Left lung (tissue), 10 donors: ENCODE measurements around the gene FHIT. TPM values are rescaled to one million over a fixed set of nuclear protein-coding genes. Genes with fewer than 3 reads are reported as not detected.

ENCODE experiments used
- ATAC-seq: fragments of 200-7000 bp; cut with Tn5 transposase; one replicate; pipeline ENCODE4 v1.9.1; 2020; ENCODE audit warnings: moderate library complexity
- DNase-seq, 4 donors: peaks; one replicate each; pipeline ENCODE4 v3.0.0-alpha.2; 2013 to 2020
- H3K27ac ChIP-seq, 2 donors: fragments of 200-600 bp; sonication (generic) in 1 of 2; one replicate each; pipeline versions ENCODE4 v1.5.0 to v1.8.0; 2020 to 2021
- H3K27me3 ChIP-seq, 2 donors: fragments of 200-600 bp; sonication (generic) in 1 of 2; one replicate each; pipeline versions ENCODE4 v1.5.0 to v1.8.0; 2020 to 2021
- H3K36me3 ChIP-seq, 2 donors: fragments of 200-600 bp; sonication (generic) in 1 of 2; one replicate each; pipeline versions ENCODE4 v1.5.0 to v1.8.0; 2020 to 2021
- H3K4me1 ChIP-seq, 2 donors: fragments of 200-600 bp; one replicate each; pipeline ENCODE4 v1.8.0; 2021
- H3K4me3 ChIP-seq, 2 donors: fragments of 200-600 bp; sonication (generic) in 1 of 2; one replicate each; pipeline versions ENCODE4 v1.5.0 to v1.8.0; 2020 to 2021; ENCODE audit warnings: mild to moderate bottlenecking in 1 of 2
- H3K9me3 ChIP-seq, 2 donors: fragments of 200-600 bp; sonication (generic) in 1 of 2; one replicate each; pipeline versions ENCODE4 v1.5.0 to v1.8.0; 2020 to 2021
- intact Hi-C, 2 donors: fragments of 100-400 bp; cut with DNase I; formaldehyde crosslinking; loops; one replicate each; pipeline versions ENCODE4 v1.11.2 to v1.14.2; 2022
- polyA plus RNA-seq, 6 donors: library from polyadenylated mRNA; unstranded; fragments of 120-200 nt; gene quantifications; one replicate each; pipeline ENCODE4 v1.2.1, GENCODE V29; 2013; ENCODE audit not compliant: insufficient read length in 6 of 6
- total RNA-seq, 2 donors: library from RNA; stranded (reverse); fragmentation: NEBNext Ultra II Directional; extraction: Animal tissue kit (Norgen Biotek cat#: 25700); gene quantifications; one replicate each; pipeline ENCODE4 v1.2.1, GENCODE V29; 2021
- TF ChIP-seq, protein P1 (sequence below), 2 donors: fragments of 200-600 bp; sonication (generic) in 1 of 2; IDR thresholded peaks; one replicate each; pipeline versions ENCODE4 v1.5.0 to v1.8.0; 2021; ENCODE audit warnings: antibody characterized with exemption in 2 of 2
- donor health status: DM: no; HTN: yes; CAD: no.
- donor health status: DM: no; HTN: no; CAD: no.

FHIT gene
- total and polyA plus RNA-seq, 8 donors = 8.5 to 16.3 (median 9.7) TPM

DNA sequence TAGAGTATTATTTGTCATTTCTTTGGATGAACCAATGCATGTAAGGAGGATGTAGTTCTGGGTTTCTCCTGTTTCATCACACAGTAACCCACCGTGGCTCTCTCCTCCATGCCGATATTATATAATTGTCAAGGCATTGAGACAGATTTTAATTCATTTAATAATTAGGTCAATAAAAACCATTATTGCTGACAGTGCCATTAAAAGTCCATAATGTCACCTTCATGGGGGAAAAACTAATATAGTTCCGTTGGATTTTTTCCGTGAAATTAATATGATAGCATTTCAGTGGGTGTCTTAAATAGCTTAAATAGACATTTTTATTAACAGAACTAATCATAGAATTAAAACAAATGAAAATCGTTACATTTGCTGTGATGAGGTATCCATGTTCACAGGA is 1453.7 kb downstream of the FHIT start:
- ATAC-seq (no peak), DNase-seq (no peak)
- intact Hi-C loops = no loop called here
- H3K27ac ChIP-seq = no peak overlapping the region
- TF ChIP-seq, protein P1, sequence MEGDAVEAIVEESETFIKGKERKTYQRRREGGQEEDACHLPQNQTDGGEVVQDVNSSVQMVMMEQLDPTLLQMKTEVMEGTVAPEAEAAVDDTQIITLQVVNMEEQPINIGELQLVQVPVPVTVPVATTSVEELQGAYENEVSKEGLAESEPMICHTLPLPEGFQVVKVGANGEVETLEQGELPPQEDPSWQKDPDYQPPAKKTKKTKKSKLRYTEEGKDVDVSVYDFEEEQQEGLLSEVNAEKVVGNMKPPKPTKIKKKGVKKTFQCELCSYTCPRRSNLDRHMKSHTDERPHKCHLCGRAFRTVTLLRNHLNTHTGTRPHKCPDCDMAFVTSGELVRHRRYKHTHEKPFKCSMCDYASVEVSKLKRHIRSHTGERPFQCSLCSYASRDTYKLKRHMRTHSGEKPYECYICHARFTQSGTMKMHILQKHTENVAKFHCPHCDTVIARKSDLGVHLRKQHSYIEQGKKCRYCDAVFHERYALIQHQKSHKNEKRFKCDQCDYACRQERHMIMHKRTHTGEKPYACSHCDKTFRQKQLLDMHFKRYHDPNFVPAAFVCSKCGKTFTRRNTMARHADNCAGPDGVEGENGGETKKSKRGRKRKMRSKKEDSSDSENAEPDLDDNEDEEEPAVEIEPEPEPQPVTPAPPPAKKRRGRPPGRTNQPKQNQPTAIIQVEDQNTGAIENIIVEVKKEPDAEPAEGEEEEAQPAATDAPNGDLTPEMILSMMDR (IDR thresholded peaks at IDR 0.05) = no peak
- H3K4me3 ChIP-seq = no peak overlapping the region
- no peaks in the 10 kb centered on the region for H3K27me3 ChIP-seq
- H3K4me1 ChIP-seq = no peaks in the 10 kb centered on the region
- H3K9me3 ChIP-seq = no peaks in the 10 kb centered on the region
- no peaks in the 10 kb centered on the region for H3K36me3 ChIP-seq

DNA sequence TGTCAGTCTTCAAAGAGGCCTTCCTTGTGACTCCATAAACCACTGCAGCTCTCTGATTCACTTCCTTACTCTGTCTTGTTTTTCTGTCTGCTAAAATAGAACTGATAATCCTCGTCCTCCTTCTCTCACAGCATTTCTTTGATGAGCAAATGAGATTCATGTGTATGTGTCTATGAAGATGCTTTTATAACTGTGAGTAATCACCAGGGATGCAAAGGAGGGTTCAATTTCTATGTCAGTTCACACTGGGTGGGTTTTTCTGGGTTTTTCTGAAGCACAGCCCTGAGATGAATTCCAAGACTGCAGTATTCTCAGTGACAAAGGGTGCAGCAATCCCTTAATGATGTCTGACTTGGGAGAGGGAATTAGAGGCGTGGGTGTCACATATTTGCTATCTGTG is 1454.8 kb downstream of the FHIT start:
- Histone ChIP-seq H3K9me3 (no peaks in the 10 kb centered on the region), H3K27ac (no peak overlapping the region), H3K4me1 (no peaks in the 10 kb centered on the region), H3K4me3 (no peak overlapping the region), H3K27me3 (no peaks in the 10 kb centered on the region), H3K36me3 (no peaks in the 10 kb centered on the region)
- DNase-seq = no peak
- TF ChIP-seq, protein P1 (IDR thresholded peaks at IDR 0.05) = no peak
- no peak for ATAC-seq
- intact Hi-C loops = no loop called here

DNA sequence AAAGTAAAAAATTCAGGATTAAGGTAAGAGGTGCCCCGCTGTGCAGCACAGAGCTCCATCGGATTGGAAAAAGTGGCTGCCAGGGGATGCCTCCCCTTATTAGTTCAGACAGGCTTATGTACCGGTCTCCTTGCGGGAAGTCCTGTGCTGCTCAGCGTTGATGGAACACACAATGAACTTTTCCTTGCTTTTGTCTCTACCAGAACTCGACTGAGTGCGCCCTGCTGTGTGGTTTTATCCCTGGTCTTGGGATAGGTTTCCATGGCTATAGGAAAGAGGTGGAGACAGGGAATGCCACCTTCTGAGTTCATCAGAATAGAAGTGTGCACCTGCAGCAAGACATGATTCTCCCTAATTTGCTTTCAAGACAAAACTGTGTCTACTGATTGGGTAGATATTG is 1455.5 kb downstream of the FHIT start:
- Histone ChIP-seq H3K27me3 (no peaks in the 10 kb centered on the region), H3K9me3 (no peaks in the 10 kb centered on the region), H3K4me1 (no peaks in the 10 kb centered on the region), H3K4me3 (no peak overlapping the region), H3K36me3 (no peaks in the 10 kb centered on the region), H3K27ac (no peak overlapping the region)
- intact Hi-C loops = no loop called here
- TF ChIP-seq, protein P1 (IDR thresholded peaks at IDR 0.05) = no peak
- DNase-seq (no peak), ATAC-seq (no peak)

DNA sequence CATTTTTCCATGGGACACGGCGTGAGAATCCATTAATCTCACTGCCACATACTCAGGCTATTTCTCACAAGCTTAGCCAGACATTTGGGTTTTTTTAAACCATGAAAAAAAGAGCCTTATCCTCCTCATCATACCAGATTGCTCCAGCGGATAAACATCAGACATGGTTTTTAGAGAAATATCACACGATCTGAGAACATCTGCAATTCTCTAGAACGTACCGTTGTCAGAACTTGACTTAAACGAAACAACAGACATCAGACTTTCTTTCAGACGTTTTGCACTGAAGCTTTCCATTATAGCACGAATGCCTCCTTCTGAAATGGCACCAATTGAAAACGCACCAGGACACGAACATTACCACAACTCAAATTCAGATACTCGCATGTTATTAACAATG is 1457.3 kb downstream of the FHIT start:
- Histone ChIP-seq H3K27ac (no peak overlapping the region), H3K4me1 (no peaks in the 10 kb centered on the region), H3K36me3 (no peaks in the 10 kb centered on the region), H3K9me3 (no peaks in the 10 kb centered on the region), H3K4me3 (no peak overlapping the region), H3K27me3 (no peaks in the 10 kb centered on the region)
- no peak for DNase-seq
- TF ChIP-seq, protein P1 (IDR thresholded peaks at IDR 0.05) = no peak
- no peak for ATAC-seq
- intact Hi-C loops = no loop called here

DNA sequence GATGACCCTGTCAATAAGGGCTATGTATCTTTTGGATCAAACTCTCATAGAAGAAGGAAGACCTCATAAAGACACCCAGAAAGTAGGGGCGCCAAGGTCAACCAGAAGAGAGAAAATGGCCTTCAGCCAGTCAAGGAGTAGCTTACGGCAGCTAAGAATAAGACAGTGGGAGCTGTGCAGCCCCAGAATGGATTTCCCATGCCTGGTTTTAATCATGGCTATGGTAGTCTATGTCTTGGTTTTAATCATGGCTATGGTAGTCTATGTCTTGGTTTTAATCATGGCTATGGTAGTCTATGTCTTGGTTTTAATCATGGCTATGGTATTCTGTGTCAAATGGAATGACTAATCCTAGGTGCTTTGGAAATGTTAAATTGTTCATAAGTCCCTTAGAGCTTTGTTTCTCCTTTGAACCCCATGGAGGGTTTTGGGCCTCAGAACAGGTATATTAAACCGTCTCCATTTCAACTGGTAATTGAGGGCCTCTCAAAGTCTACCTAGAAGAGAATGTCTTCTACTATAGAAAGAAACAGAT is 1459.4 kb downstream of the FHIT start:
- no peak overlapping the region for H3K4me3 ChIP-seq
- no peak for ATAC-seq
- intact Hi-C loops = no loop called here
- DNase-seq = no peak
- no peaks in the 10 kb centered on the region for H3K4me1 ChIP-seq
- TF ChIP-seq, protein P1 (IDR thresholded peaks at IDR 0.05) = no peak
- H3K9me3 ChIP-seq = no peaks in the 10 kb centered on the region
- no peak overlapping the region for H3K27ac ChIP-seq
- no peaks in the 10 kb centered on the region for H3K27me3 ChIP-seq
- no peaks in the 10 kb centered on the region for H3K36me3 ChIP-seq
